ENCODE measurements around the gene TMEM167B. TPM values are rescaled to one million over a fixed set of nuclear protein-coding genes. Genes with fewer than 3 reads are reported as not detected.

The TMEM167B gene
- total RNA-seq, 2 donors from 2014 or later, result 14.6 to 23.0 TPM

GRCh38 chr1:109118089-109118488 lies 27.5 kb downstream of the TMEM167B start:
- no peak overlapping the region for H3K27ac ChIP-seq (ENCODE audit: low read depth, low read length)
- no peak for DNase-seq
- Mint-ChIP-seq H3K27me3 (ENCODE audit: insufficient read depth) (peaks cover 44% of the 10 kb centered on the region), H3K9me3 (no peaks in the 10 kb centered on the region), H3K36me3 (ENCODE audit: low read depth) (no peaks in the 10 kb centered on the region), H3K4me1 (peaks cover 2% of the 10 kb centered on the region), H3K27ac (no peak overlapping the region), H3K4me3 (no peak overlapping the region)
- H3K27me3 ChIP-seq (ENCODE audit: control insufficient read depth, insufficient read depth, low read length, poor library complexity, severe bottlenecking), result peaks cover 43% of the 10 kb centered on the region
- TF ChIP-seq CTCF (conservative IDR thresholded peaks at IDR 0.05), result no peak
- H3K4me1 ChIP-seq (ENCODE audit: control insufficient read depth, insufficient read depth, low read length), result peaks cover 4% of the 10 kb centered on the region
- H3K9ac ChIP-seq (ENCODE audit: extremely low read depth, low read length, poor library complexity, severe bottlenecking), result no peak overlapping the region
- H3K4me3 ChIP-seq (ENCODE audit: low read length), result no peak overlapping the region
- WGBS, 2 experiments (ENCODE audit: insufficient coverage in 1 of 2, insufficient read length in 1 of 2), result 94 to 97% methylated on average over 3 of the region's 3 CpGs
- H3K9me3 ChIP-seq (ENCODE audit: control insufficient read depth, low read length), result no peaks in the 10 kb centered on the region
- H3K36me3 ChIP-seq (ENCODE audit: control insufficient read depth, insufficient read depth, low read length), result no peaks in the 10 kb centered on the region

- no peaks in the 10 kb centered on the region for H3K9me3 Mint-ChIP-seq
- no peak for TF ChIP-seq CTCF (conservative IDR thresholded peaks at IDR 0.05)
- no peaks in the 10 kb centered on the region for H3K36me3 ChIP-seq (ENCODE audit: control insufficient read depth, insufficient read depth, low read length)
- peaks cover 2% of the 10 kb centered on the region for H3K4me1 Mint-ChIP-seq
- 92 to 95% methylated on average over 4 of the region's 5 CpGs for WGBS, 2 experiments (ENCODE audit: insufficient coverage in 1 of 2, insufficient read length in 1 of 2)
- H3K27ac ChIP-seq (ENCODE audit: low read depth, low read length), result no peak overlapping the region
- no peak overlapping the region for H3K27ac Mint-ChIP-seq
- H3K27me3 Mint-ChIP-seq (ENCODE audit: insufficient read depth), result peaks cover 22% of the 10 kb centered on the region
- no peaks in the 10 kb centered on the region for H3K9me3 ChIP-seq (ENCODE audit: control insufficient read depth, low read length)
- H3K4me3 Mint-ChIP-seq, result no peak overlapping the region
- H3K4me1 ChIP-seq (ENCODE audit: control insufficient read depth, insufficient read depth, low read length), result no peaks in the 10 kb centered on the region
- no peaks in the 10 kb centered on the region for H3K36me3 Mint-ChIP-seq (ENCODE audit: low read depth)
- peaks cover 21% of the 10 kb centered on the region for H3K27me3 ChIP-seq (ENCODE audit: control insufficient read depth, insufficient read depth, low read length, poor library complexity, severe bottlenecking)
- DNase-seq, result no peak
- no peak overlapping the region for H3K9ac ChIP-seq (ENCODE audit: extremely low read depth, low read length, poor library complexity, severe bottlenecking)
- no peak overlapping the region for H3K4me3 ChIP-seq (ENCODE audit: low read length)
Measured at GRCh38 chr1:109120356-109120755, 29.8 kb downstream of the TMEM167B start.

- no peak for TF ChIP-seq CTCF (conservative IDR thresholded peaks at IDR 0.05)
- H3K4me3 Mint-ChIP-seq, result no peak overlapping the region
- H3K4me1 Mint-ChIP-seq, result peaks cover 6% of the 10 kb centered on the region
- Histone ChIP-seq H3K4me3 (ENCODE audit: low read length) (no peak overlapping the region), H3K9ac (ENCODE audit: extremely low read depth, low read length, poor library complexity, severe bottlenecking) (no peak overlapping the region), H3K27ac (ENCODE audit: low read depth, low read length) (no peak overlapping the region), H3K27me3 (ENCODE audit: control insufficient read depth, insufficient read depth, low read length, poor library complexity, severe bottlenecking) (no peaks in the 10 kb centered on the region), H3K4me1 (ENCODE audit: control insufficient read depth, insufficient read depth, low read length) (no peaks in the 10 kb centered on the region), H3K9me3 (ENCODE audit: control insufficient read depth, low read length) (no peaks in the 10 kb centered on the region), H3K36me3 (ENCODE audit: control insufficient read depth, insufficient read depth, low read length) (no peaks in the 10 kb centered on the region)
- 91% methylated on average over 2 of the region's 2 CpGs; no CpG with 5 or more reads in 1 of the 2 experiments for WGBS, 2 experiments (ENCODE audit: insufficient coverage in 1 of 2, insufficient read length in 1 of 2)
- no peaks in the 10 kb centered on the region for H3K27me3 Mint-ChIP-seq (ENCODE audit: insufficient read depth)
- no peaks in the 10 kb centered on the region for H3K36me3 Mint-ChIP-seq (ENCODE audit: low read depth)
- H3K27ac Mint-ChIP-seq, result no peak overlapping the region
- no peak for DNase-seq
- H3K9me3 Mint-ChIP-seq, result no peaks in the 10 kb centered on the region
Measured at GRCh38 chr1:109131059-109131458, 40.5 kb downstream of the TMEM167B start.

Data from endodermal cell (in vitro differentiated cells).